ENCODE data around the gene ELL2. TPM values are rescaled to one million over a fixed set of nuclear protein-coding genes. Genes with fewer than 3 reads are reported as not detected.
"Not testable (repeated sequence)": the region's sequence is repeated elsewhere in the genome, so short reads cannot be mapped to it uniquely, and the experiment has no call there.

ELL2 gene
- total and polyA plus RNA-seq, 7 donors = 16.2 to 59.8 (median 36.9) TPM

- TF ChIP-seq CTCF (IDR thresholded peaks at IDR 0.05) = no peak
- ATAC-seq = no peak
- 97 to 98% (median 98%) methylated on average over 9 of the region's 9 CpGs for WGBS, 3 donors
- intact Hi-C loops (cut with DNase I) = no loop called here
- H3K4me1 ChIP-seq = peaks cover 27% of the 10 kb centered on the region
- H3K27me3 ChIP-seq (ENCODE audit: insufficient read depth in 3 of 3, low read length in 2 of 3) = no peaks in the 10 kb centered on the region
- H3K36me3 ChIP-seq (ENCODE audit: insufficient read depth in 1 of 2, low read depth in 1 of 2) = no peaks in the 10 kb centered on the region
- H3K27ac ChIP-seq = peak overlapping the region; percentile 81
- H3K4me3 ChIP-seq = no peak overlapping the region
- no peak for DNase-seq
- no peaks in the 10 kb centered on the region for H3K9me3 ChIP-seq
These were observed 90.4 kb downstream of the ELL2 start for GRCh38 chr5:95871146-95871806.

DNA sequence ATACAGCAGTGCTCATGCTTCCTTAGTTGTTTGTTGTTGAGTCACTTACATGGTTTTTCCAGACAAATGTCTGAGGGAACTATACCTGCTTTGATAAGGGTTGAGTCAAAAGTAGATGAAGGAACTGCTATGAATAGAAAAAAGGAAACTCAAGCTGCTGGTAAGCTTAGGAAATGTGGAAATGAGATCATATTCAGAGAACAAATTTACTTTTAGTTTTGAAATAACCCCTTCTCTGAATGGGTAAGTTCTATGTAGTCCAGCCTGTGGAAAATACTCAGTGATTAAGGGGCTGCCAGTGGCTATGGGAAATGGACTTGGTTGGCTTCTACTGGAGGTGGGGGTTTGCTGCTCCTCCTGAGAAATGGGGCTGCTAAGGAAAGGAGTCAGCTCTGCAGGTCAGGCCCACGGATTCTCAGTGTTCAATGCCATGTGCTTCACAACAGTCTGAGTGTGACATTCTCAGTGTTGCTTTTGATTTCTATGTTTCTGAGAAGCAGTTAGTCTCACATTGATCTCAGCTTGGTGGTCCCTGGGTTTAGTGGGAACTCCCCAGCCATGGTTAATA, 91.5 kb downstream of the ELL2 start:
- Histone ChIP-seq H3K4me1 (peaks cover 27% of the 10 kb centered on the region), H3K9me3 (no peaks in the 10 kb centered on the region), H3K27me3 (ENCODE audit: insufficient read depth in 3 of 3, low read length in 2 of 3) (no peaks in the 10 kb centered on the region), H3K4me3 (no peak overlapping the region), H3K27ac (peak overlapping the region; percentile 81), H3K36me3 (ENCODE audit: insufficient read depth in 1 of 2, low read depth in 1 of 2) (no peaks in the 10 kb centered on the region)
- intact Hi-C loops (cut with DNase I) = no loop called here
- TF ChIP-seq CTCF (IDR thresholded peaks at IDR 0.05) = no peak
- ATAC-seq (peak; percentile 46 to 67 (median 56)), DNase-seq (no peak)
- WGBS, 3 donors = 47 to 73% (median 70%) methylated on average over 1 of the region's 1 CpG

GRCh38 chr5:95869173-95869855, 92.3 kb downstream of the ELL2 start:
- intact Hi-C loops (cut with DNase I) = loop anchor here in 1 of 2 donors (10.0 kb wide), 1 partner anchor 385 kb away; no protein-coding TSS in a partner anchor
- DNase-seq; ATAC-seq; H3K36me3 ChIP-seq (ENCODE audit: insufficient read depth in 1 of 2, low read depth in 1 of 2); H3K9me3 ChIP-seq; H3K27me3 ChIP-seq (ENCODE audit: insufficient read depth in 3 of 3, low read length in 2 of 3); H3K4me3 ChIP-seq: not testable (repeated sequence)
- peak overlapping the region; percentile 81 for H3K27ac ChIP-seq
- 69 to 80% (median 73%) methylated on average over 3 of the region's 3 CpGs for WGBS, 3 donors
- H3K4me1 ChIP-seq = peaks cover 27% of the 10 kb centered on the region

GRCh38 chr5:95868136-95868535, 93.5 kb downstream of the ELL2 start:
- intact Hi-C loops (cut with DNase I) = loop anchor here in 1 of 2 donors (10.0 kb wide), 1 partner anchor 387 kb away; no protein-coding TSS in a partner anchor
- no peak for TF ChIP-seq CTCF (IDR thresholded peaks at IDR 0.05)
- WGBS, 3 donors = 95 to 98% (median 98%) methylated on average over 4 of the region's 4 CpGs

DNA sequence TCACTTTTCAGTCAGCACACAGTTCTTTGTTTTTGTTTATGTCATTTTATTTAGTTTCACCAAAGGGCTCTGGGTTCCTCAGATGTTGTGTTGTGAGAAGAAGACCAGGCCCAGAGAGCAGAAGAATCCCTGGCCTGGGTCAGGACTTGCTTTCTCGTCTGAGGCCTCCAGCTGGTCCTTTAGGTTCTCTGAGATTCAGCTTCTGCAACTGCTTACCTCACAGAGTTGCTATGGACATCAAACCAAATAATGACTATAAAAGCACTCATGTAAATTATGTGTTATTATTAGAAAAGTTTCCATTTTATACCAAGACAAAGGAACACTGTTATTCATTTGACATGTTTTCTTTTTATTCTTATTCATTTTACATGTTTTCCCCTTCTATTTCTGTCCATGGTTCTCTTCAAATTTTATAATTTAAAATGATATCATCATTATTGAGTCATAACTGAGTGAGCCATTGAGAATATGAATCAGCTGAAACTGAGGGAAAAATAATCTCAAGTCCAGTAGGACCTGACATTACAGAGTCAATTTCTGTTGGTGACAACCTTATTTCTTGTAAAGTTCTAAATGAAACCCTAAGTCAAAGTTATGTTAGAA, 95.1 kb downstream of the ELL2 start:
- H3K27ac ChIP-seq = peak overlapping the region; percentile 47
- no peaks in the 10 kb centered on the region for H3K27me3 ChIP-seq (ENCODE audit: insufficient read depth in 3 of 3, low read length in 2 of 3)
- no peak for DNase-seq
- no peaks in the 10 kb centered on the region for H3K36me3 ChIP-seq (ENCODE audit: insufficient read depth in 1 of 2, low read depth in 1 of 2)
- TF ChIP-seq CTCF (IDR thresholded peaks at IDR 0.05) = no peak
- intact Hi-C loops (cut with DNase I) = loop anchor here in 1 of 2 donors (10.0 kb wide), 1 partner anchor 388 kb away; no protein-coding TSS in a partner anchor
- H3K4me3 ChIP-seq = no peak overlapping the region
- H3K9me3 ChIP-seq = no peaks in the 10 kb centered on the region
- 65 to 76% (median 70%) methylated on average over 1 of the region's 1 CpG for WGBS, 3 donors
- no peak for ATAC-seq
- peaks cover 40% of the 10 kb centered on the region for H3K4me1 ChIP-seq

More at GRCh38 chr5:95868136-95868535, 93.5 kb downstream of the ELL2 start:
- Histone ChIP-seq H3K27ac (no peak overlapping the region), H3K36me3 (ENCODE audit: insufficient read depth in 1 of 2, low read depth in 1 of 2) (no peaks in the 10 kb centered on the region), H3K9me3 (no peaks in the 10 kb centered on the region), H3K4me3 (no peak overlapping the region), H3K4me1 (peaks cover 29% of the 10 kb centered on the region), H3K27me3 (ENCODE audit: insufficient read depth in 3 of 3, low read length in 2 of 3) (no peaks in the 10 kb centered on the region)
- DNase-seq (no peak), ATAC-seq (no peak)

Measured in psoas muscle (tissue), 8 donors.